GM23338 (cell line): ENCODE measurements around the gene SDHA.
"Not testable (repeated sequence)": the region's sequence is repeated elsewhere in the genome, so short reads cannot be mapped to it uniquely, and the experiment has no call there.

ENCODE experiments used
- CREB1 ChIP-seq: fragments of 250-450 bp; sonication (Bioruptor Pico); IDR thresholded peaks from 2 replicates; pipeline ENCODE4 v1.5.0; 2020; ENCODE audit warnings: low read depth, mild to moderate bottlenecking, moderate library complexity
- EZH2 ChIP-seq: fragments of 200-600 bp; sonication (generic); IDR thresholded peaks from one replicate; pipeline ENCODE4 v1.8.0; 2017; ENCODE audit warnings: antibody characterized with exemption, mild to moderate bottlenecking, low read depth; ENCODE audit not compliant: unreplicated experiment
- EZH2phosphoT487 ChIP-seq: fragments of 200-600 bp; sonication (generic); IDR thresholded peaks from one replicate; pipeline ENCODE4 v1.8.1; 2018; ENCODE audit warnings: antibody characterized with exemption; ENCODE audit not compliant: unreplicated experiment
- JUNB ChIP-seq: IDR thresholded peaks from one replicate; pipeline ENCODE4 v1.6.1; 2016; ENCODE audit warnings: antibody characterized with exemption; ENCODE audit not compliant: unreplicated experiment
- NANOG ChIP-seq: IDR thresholded peaks from 2 replicates; pipeline ENCODE4 v1.6.1; 2016; ENCODE audit warnings: antibody characterized with exemption, borderline replicate concordance
- POLR2AphosphoS5 ChIP-seq: IDR thresholded peaks from 2 replicates; pipeline ENCODE4 v1.6.1; 2016; ENCODE audit warnings: antibody characterized with exemption, low read depth
- STAT1 ChIP-seq: IDR thresholded peaks from one replicate; pipeline ENCODE4 v1.6.1; 2016; ENCODE audit warnings: antibody characterized with exemption; ENCODE audit not compliant: unreplicated experiment
- ZNF331 ChIP-seq: fragments of 250-450 bp; sonication (Bioruptor Pico); IDR thresholded peaks from 2 replicates; pipeline ENCODE4 v1.5.0; 2020; ENCODE audit warnings: low read depth, mild to moderate bottlenecking, moderate library complexity
- ZNF462 ChIP-seq: fragments of 250-450 bp; sonication (Bioruptor Pico); IDR thresholded peaks from 2 replicates; pipeline ENCODE4 v1.5.0; 2020; ENCODE audit warnings: mild to moderate bottlenecking, moderate library complexity
- TF ChIP-seq, protein P1 (sequence below), 2 experiments: fragments of 200-600 bp in 1 of 2; sonication (generic) in 1 of 2; conservative IDR thresholded peaks; 2 replicates each; pipeline versions ENCODE4 v1.5.1 to v1.6.1; 2016 to 2017; ENCODE audit warnings: antibody characterized with exemption in 2 of 2, low read depth in 2 of 2, mild to moderate bottlenecking in 2 of 2, moderate library complexity in 1 of 2
- TF ChIP-seq, protein P2 (sequence below): IDR thresholded peaks from one replicate; pipeline ENCODE4 v1.6.1; 2018; ENCODE audit warnings: antibody characterized with exemption; ENCODE audit not compliant: unreplicated experiment
- TF ChIP-seq, protein P3 (sequence below): IDR thresholded peaks from 2 replicates; pipeline ENCODE4 v1.6.1; 2016; ENCODE audit warnings: antibody characterized with exemption

DNA sequence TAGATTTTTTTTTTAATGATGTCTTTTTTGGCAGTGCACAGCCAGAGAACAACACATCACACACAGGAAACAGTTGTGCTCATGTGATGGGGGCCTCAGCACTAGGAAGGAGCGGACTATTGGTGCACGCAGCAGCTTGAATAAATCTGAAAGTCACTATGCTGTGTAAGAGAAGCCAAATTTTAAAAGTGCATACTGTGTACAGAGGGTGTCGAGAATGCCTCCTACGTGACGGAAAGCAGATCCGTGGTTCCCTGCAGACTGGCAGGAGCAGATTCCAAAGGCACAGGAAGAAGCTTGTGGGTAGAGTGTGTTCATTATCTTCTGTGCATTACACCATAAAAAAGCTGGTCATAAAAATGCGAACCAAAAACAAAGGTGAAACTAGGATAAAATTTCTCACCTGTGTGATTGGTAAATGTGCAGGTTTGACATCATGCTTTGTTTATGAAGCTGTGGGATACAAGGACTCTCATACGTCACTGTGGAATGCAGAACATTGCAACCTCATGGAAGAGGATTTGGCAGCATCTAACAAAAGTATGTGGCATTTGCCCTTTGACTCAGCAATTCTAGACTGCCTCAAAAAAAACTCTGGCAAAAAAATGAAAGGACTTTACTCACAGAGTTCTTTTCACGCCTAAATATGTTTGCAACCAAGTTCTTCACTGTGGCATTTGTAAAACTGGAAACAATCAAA lies 45.3 kb downstream of the SDHA start:
- TF ChIP-seq, protein P1, sequence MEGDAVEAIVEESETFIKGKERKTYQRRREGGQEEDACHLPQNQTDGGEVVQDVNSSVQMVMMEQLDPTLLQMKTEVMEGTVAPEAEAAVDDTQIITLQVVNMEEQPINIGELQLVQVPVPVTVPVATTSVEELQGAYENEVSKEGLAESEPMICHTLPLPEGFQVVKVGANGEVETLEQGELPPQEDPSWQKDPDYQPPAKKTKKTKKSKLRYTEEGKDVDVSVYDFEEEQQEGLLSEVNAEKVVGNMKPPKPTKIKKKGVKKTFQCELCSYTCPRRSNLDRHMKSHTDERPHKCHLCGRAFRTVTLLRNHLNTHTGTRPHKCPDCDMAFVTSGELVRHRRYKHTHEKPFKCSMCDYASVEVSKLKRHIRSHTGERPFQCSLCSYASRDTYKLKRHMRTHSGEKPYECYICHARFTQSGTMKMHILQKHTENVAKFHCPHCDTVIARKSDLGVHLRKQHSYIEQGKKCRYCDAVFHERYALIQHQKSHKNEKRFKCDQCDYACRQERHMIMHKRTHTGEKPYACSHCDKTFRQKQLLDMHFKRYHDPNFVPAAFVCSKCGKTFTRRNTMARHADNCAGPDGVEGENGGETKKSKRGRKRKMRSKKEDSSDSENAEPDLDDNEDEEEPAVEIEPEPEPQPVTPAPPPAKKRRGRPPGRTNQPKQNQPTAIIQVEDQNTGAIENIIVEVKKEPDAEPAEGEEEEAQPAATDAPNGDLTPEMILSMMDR (conservative IDR thresholded peaks at IDR 0.05; ENCODE audit: low read depth in 2 of 2) = not testable (repeated sequence)
- not testable (repeated sequence) for TF ChIP-seq EZH2; POLR2AphosphoS5; JUNB; EZH2phosphoT487; STAT1; NANOG; ZNF331 (CRISPR knock-in tag); CREB1 (CRISPR knock-in tag); ZNF462 (CRISPR knock-in tag)
- TF ChIP-seq, protein P2, sequence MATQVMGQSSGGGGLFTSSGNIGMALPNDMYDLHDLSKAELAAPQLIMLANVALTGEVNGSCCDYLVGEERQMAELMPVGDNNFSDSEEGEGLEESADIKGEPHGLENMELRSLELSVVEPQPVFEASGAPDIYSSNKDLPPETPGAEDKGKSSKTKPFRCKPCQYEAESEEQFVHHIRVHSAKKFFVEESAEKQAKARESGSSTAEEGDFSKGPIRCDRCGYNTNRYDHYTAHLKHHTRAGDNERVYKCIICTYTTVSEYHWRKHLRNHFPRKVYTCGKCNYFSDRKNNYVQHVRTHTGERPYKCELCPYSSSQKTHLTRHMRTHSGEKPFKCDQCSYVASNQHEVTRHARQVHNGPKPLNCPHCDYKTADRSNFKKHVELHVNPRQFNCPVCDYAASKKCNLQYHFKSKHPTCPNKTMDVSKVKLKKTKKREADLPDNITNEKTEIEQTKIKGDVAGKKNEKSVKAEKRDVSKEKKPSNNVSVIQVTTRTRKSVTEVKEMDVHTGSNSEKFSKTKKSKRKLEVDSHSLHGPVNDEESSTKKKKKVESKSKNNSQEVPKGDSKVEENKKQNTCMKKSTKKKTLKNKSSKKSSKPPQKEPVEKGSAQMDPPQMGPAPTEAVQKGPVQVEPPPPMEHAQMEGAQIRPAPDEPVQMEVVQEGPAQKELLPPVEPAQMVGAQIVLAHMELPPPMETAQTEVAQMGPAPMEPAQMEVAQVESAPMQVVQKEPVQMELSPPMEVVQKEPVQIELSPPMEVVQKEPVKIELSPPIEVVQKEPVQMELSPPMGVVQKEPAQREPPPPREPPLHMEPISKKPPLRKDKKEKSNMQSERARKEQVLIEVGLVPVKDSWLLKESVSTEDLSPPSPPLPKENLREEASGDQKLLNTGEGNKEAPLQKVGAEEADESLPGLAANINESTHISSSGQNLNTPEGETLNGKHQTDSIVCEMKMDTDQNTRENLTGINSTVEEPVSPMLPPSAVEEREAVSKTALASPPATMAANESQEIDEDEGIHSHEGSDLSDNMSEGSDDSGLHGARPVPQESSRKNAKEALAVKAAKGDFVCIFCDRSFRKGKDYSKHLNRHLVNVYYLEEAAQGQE = not testable (repeated sequence)
- TF ChIP-seq, protein P3, sequence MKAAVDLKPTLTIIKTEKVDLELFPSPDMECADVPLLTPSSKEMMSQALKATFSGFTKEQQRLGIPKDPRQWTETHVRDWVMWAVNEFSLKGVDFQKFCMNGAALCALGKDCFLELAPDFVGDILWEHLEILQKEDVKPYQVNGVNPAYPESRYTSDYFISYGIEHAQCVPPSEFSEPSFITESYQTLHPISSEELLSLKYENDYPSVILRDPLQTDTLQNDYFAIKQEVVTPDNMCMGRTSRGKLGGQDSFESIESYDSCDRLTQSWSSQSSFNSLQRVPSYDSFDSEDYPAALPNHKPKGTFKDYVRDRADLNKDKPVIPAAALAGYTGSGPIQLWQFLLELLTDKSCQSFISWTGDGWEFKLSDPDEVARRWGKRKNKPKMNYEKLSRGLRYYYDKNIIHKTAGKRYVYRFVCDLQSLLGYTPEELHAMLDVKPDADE = not testable (repeated sequence)
